ENCODE results near the gene HLA-DOA.

HLA-DOA gene

DNA sequence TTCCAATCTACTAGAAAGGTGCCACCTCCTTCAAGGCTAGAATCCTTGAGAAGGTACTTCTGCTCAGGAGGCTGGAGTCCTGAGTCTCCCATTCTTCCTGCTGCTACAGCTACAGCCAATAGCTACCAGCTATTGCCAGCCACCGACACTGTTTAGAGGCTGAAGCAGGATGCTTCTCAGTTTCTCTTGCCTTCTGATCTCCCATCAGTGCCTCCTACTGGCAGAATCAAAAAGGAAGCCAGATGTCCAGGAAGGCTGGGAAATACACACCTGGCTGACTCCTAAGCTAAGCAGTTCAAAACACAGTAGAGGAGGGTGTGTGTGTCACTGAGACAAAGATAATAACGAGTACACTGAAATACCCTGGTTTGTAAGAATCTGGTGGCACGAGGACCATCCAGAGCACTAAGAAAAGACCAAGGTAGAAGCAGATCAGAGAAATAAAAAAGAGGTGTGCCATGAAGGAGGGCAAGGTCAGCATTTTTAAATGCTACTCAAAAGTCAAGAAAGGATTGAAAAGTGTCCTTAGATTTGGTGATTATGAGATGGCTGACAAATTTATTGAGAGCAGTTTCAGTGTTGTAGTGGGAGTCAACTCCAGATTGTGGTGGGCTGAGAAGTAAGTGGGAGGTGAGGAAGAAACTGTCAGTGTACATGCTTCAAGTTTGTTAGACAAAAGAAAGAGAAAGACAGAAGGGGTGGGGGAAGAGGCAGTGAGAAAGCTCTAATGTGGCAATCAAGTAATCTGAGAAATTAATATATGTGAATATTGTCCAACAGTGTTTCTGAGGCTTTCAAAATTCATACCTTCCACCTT lies 54.2 kb downstream of the HLA-DOA start:
- no peak for TF ChIP-seq GLIS3 (CRISPR knock-in tag; IDR thresholded peaks at IDR 0.05)
- TF ChIP-seq OSR1 (CRISPR knock-in tag; IDR thresholded peaks at IDR 0.05): no peak
- TF ChIP-seq ESRRG (CRISPR knock-in tag; IDR thresholded peaks at IDR 0.05): no peak
- TF ChIP-seq, protein P1, sequence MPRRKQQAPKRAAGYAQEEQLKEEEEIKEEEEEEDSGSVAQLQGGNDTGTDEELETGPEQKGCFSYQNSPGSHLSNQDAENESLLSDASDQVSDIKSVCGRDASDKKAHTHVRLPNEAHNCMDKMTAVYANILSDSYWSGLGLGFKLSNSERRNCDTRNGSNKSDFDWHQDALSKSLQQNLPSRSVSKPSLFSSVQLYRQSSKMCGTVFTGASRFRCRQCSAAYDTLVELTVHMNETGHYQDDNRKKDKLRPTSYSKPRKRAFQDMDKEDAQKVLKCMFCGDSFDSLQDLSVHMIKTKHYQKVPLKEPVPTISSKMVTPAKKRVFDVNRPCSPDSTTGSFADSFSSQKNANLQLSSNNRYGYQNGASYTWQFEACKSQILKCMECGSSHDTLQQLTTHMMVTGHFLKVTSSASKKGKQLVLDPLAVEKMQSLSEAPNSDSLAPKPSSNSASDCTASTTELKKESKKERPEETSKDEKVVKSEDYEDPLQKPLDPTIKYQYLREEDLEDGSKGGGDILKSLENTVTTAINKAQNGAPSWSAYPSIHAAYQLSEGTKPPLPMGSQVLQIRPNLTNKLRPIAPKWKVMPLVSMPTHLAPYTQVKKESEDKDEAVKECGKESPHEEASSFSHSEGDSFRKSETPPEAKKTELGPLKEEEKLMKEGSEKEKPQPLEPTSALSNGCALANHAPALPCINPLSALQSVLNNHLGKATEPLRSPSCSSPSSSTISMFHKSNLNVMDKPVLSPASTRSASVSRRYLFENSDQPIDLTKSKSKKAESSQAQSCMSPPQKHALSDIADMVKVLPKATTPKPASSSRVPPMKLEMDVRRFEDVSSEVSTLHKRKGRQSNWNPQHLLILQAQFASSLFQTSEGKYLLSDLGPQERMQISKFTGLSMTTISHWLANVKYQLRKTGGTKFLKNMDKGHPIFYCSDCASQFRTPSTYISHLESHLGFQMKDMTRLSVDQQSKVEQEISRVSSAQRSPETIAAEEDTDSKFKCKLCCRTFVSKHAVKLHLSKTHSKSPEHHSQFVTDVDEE (CRISPR knock-in tag; IDR thresholded peaks at IDR 0.05): no peak
- no peak for TF ChIP-seq ISL1 (CRISPR knock-in tag; IDR thresholded peaks at IDR 0.05)
- TF ChIP-seq ZNF565 (CRISPR knock-in tag; conservative IDR thresholded peaks at IDR 0.05; ENCODE audit: low read depth): no peak
- TF ChIP-seq ZC3H10 (CRISPR knock-in tag; IDR thresholded peaks at IDR 0.05): no peak
- TF ChIP-seq, protein P2, sequence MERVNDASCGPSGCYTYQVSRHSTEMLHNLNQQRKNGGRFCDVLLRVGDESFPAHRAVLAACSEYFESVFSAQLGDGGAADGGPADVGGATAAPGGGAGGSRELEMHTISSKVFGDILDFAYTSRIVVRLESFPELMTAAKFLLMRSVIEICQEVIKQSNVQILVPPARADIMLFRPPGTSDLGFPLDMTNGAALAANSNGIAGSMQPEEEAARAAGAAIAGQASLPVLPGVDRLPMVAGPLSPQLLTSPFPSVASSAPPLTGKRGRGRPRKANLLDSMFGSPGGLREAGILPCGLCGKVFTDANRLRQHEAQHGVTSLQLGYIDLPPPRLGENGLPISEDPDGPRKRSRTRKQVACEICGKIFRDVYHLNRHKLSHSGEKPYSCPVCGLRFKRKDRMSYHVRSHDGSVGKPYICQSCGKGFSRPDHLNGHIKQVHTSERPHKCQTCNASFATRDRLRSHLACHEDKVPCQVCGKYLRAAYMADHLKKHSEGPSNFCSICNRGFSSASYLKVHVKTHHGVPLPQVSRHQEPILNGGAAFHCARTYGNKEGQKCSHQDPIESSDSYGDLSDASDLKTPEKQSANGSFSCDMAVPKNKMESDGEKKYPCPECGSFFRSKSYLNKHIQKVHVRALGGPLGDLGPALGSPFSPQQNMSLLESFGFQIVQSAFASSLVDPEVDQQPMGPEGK (CRISPR knock-in tag; IDR thresholded peaks at IDR 0.05; ENCODE audit: borderline replicate concordance): no peak
- ATAC-seq: peak; percentile 16; the same call in 2 of the 3 replicates

DNA sequence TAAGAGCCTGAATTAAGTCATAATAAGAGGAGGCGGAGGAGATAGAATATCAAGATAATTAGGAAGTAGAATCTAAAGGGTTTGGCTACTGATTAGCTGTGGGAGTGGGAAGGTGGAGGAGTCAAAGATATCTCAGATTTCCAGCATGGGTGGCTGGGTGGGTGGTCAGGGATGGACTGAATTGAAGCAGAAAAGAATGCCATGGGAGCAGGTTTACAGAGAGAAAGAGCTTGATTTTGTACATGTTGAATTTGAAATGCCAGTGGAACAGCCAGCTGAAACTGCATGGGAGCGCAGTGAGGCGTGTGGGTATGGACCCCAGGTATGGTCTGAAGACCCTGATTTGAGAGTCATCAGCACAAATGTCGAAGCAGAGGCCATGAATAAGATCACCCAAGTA lies 55.1 kb downstream of the HLA-DOA start:
- no peak for ATAC-seq
- TF ChIP-seq, protein P3, sequence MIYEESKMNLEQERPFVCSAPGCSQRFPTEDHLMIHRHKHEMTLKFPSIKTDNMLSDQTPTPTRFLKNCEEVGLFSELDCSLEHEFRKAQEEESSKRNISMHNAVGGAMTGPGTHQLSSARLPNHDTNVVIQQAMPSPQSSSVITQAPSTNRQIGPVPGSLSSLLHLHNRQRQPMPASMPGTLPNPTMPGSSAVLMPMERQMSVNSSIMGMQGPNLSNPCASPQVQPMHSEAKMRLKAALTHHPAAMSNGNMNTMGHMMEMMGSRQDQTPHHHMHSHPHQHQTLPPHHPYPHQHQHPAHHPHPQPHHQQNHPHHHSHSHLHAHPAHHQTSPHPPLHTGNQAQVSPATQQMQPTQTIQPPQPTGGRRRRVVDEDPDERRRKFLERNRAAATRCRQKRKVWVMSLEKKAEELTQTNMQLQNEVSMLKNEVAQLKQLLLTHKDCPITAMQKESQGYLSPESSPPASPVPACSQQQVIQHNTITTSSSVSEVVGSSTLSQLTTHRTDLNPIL (CRISPR knock-in tag; IDR thresholded peaks at IDR 0.05; ENCODE audit: low read depth): no peak
- TF ChIP-seq PPARA (CRISPR knock-in tag; IDR thresholded peaks at IDR 0.05; ENCODE audit: borderline replicate concordance) (no peak), CSDC2 (CRISPR knock-in tag; IDR thresholded peaks at IDR 0.05) (no peak), ZNF565 (CRISPR knock-in tag; conservative IDR thresholded peaks at IDR 0.05; ENCODE audit: low read depth) (no peak)

Data from SK-N-SH treated with all-trans-retinoic acid at 6 μM for 48 hours (cell line).